ENCODE data around the gene CEACAM21.
A peak's percentile ranks its signal among the peaks of the same experiment; 100 is the strongest.
"Not testable (repeated sequence)": the region's sequence is repeated elsewhere in the genome, so short reads cannot be mapped to it uniquely, and the experiment has no call there.

CEACAM21 gene

GRCh38 chr19:41548954-41549688 is 26.8 kb upstream of the CEACAM21 start:
- DNase-seq (ENCODE audit: low read depth in 2 of 2) = peak; percentile 47 to 60

GRCh38 chr19:41549884-41550283 is 26.1 kb upstream of the CEACAM21 start:
- DNase-seq (ENCODE audit: low read depth in 2 of 2) = no peak

- DNase-seq (ENCODE audit: low read depth in 2 of 2) = no peak
These were observed 24.8 kb upstream of the CEACAM21 start for GRCh38 chr19:41551212-41551610.

GRCh38 chr19:41551711-41552110 is 24.3 kb upstream of the CEACAM21 start:
- no peak for DNase-seq (ENCODE audit: low read depth in 2 of 2)

- no peak for DNase-seq (ENCODE audit: low read depth in 2 of 2)
These were observed 23.4 kb upstream of the CEACAM21 start for GRCh38 chr19:41552558-41552957.

GRCh38 chr19:41553804-41554203 is 22.2 kb upstream of the CEACAM21 start:
- DNase-seq (ENCODE audit: low read depth in 2 of 2) = no peak

- no peak for DNase-seq (ENCODE audit: low read depth in 2 of 2)
These were observed 21.1 kb upstream of the CEACAM21 start for GRCh38 chr19:41554907-41555306.

- DNase-seq (ENCODE audit: low read depth in 2 of 2) = no peak
These were observed 20.2 kb upstream of the CEACAM21 start for GRCh38 chr19:41555748-41556147.

GRCh38 chr19:41563854-41564514 is 12.0 kb upstream of the CEACAM21 start:
- DNase-seq (ENCODE audit: low read depth in 2 of 2) = no peak

GRCh38 chr19:41564515-41565378 is 11.2 kb upstream of the CEACAM21 start:
- DNase-seq (ENCODE audit: low read depth in 2 of 2) = no peak

GRCh38 chr19:41565379-41565720 is 10.6 kb upstream of the CEACAM21 start:
- no peak for DNase-seq (ENCODE audit: low read depth in 2 of 2)

- no peak for DNase-seq (ENCODE audit: low read depth in 2 of 2)
These were observed 10.0 kb upstream of the CEACAM21 start for GRCh38 chr19:41566001-41566400.

- no peak for DNase-seq (ENCODE audit: low read depth in 2 of 2)
These were observed 6.3 kb upstream of the CEACAM21 start for GRCh38 chr19:41569481-41570150.

GRCh38 chr19:41570179-41570578 is 5.8 kb upstream of the CEACAM21 start:
- DNase-seq (ENCODE audit: low read depth in 2 of 2) = no peak

GRCh38 chr19:41570639-41571112 is 5.3 kb upstream of the CEACAM21 start:
- DNase-seq (ENCODE audit: low read depth in 2 of 2) = peak; percentile 60 to 73

GRCh38 chr19:41577144-41577830 is 1.3 kb downstream of the CEACAM21 start:
- DNase-seq (ENCODE audit: low read depth in 2 of 2) = no peak

GRCh38 chr19:41577833-41578232 is 1.9 kb downstream of the CEACAM21 start:
- DNase-seq (ENCODE audit: low read depth in 2 of 2) = no peak

- DNase-seq (ENCODE audit: low read depth in 2 of 2) = no peak
These were observed 2.9 kb downstream of the CEACAM21 start for GRCh38 chr19:41578886-41579285.

GRCh38 chr19:41581068-41581467 is 5.1 kb downstream of the CEACAM21 start:
- not testable (repeated sequence) for DNase-seq (ENCODE audit: low read depth in 2 of 2)

- not testable (repeated sequence) for DNase-seq (ENCODE audit: low read depth in 2 of 2)
These were observed 6.7 kb downstream of the CEACAM21 start for GRCh38 chr19:41582577-41583182.

Measured in activated CD8-positive, alpha-beta memory T cell treated with anti-CD3 and anti-CD28 coated beads for 4 hours (primary cell).